OCI-LY7 (cell line): ENCODE data around the gene TSPAN8.

Experiments
- CTCF ChIP-seq: fragments of 200-600 bp; sonication (generic); conservative IDR thresholded peaks from 2 replicates; pipeline ENCODE4 v1.5.1; 2014; ENCODE audit warnings: mild to moderate bottlenecking, antibody characterized with exemption, low read length, moderate library complexity, mixed read lengths
- EZH2phosphoT487 ChIP-seq: fragments of 200-600 bp; sonication (generic); IDR thresholded peaks from 2 replicates; pipeline ENCODE4 v1.6.1; 2018; ENCODE audit warnings: low read depth, borderline replicate concordance, mild to moderate bottlenecking, mixed run types, antibody characterized with exemption, low read length, moderate library complexity, mixed read lengths

- TF ChIP-seq CTCF (no peak), EZH2phosphoT487 (no peak)
These were observed 42.9 kb upstream of the TSPAN8 start for GRCh38 chr12:71200706-71201105.
